K562 treated with DMSO at 1 percent for 48 hours (cell line): ENCODE measurements around the gene TMEM14A. TPM values are rescaled to one million over a fixed set of nuclear protein-coding genes. Genes with fewer than 3 reads are reported as not detected.

ENCODE experiments used
- total RNA-seq: library from RNA; unstranded; fragments of 300-600 nt; gene quantifications from 2 replicates; pipeline ENCODE4 v1.2.3, GENCODE V29; 2022; ENCODE audit warnings: low replicate concordance; ENCODE audit errors: extremely low read depth

TMEM14A gene
- total RNA-seq = not detected in 2 replicates

DNA sequence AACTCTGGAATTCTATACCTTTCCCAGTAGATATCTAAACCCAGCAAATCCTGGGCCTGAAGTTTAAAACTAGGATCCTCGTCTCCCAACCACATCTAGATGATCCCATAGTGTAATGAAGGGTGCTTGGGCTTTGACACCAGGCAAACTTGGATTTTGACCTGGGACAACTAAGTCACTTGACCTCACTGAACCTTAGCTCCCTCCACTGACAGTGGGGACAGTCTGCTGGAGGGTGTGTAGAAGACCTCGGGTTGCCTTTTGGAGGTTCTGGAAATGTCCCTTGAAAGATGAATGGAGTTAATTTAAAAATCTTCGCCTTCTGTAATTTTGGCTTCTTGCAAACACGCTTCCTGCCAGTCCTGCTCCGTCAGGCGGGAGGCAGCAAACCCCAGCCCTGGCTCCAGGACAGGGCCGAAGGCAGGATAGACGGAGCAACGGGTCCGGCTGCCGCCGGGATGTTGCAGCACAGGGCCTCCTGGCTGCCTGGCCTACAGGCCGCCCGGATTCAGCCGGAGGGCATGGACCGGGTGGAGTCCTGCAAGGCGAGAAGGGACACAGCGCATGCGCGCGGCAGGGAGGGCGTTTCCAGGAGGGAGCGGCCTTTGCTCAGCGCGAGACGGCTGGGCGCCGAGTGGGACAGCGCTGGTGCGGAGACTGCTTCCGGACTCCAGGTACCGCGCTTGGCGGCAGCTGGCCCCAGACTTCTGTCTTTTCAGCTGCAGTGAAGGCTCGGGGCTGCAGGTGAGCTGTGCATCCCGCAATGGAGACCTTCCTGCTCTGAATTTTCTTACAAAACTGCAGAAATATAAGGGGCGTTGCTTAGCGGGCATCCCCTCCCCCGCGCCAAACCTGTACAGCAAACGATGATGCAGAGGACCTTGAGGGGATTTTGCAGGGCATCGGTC, at the start of gene TMEM14A:
Gene TMEM14A, plus strand, starts transcription at position 612 of the 908 bp plus-strand sequence. CDS start 5,990 bp downstream, outside the sequence.

Other genes starting within 250 kb of the TMEM14A start
- gene TRAM2, start 94.1 kb upstream of the TMEM14A start, total RNA-seq = not detected in 2 replicates
- not detected in 2 replicates for gene GSTA2, start 92.4 kb downstream of the TMEM14A start, total RNA-seq
- gene GSTA1, start 132.7 kb downstream of the TMEM14A start, total RNA-seq = not detected in 2 replicates
- gene GSTA5, start 169.7 kb downstream of the TMEM14A start, total RNA-seq = not detected in 2 replicates
- not detected in 2 replicates for gene GSTA3, start 238.6 kb downstream of the TMEM14A start, total RNA-seq